ENCODE measurements around the gene SCAP. TPM values are rescaled to one million over a fixed set of nuclear protein-coding genes. Genes with fewer than 3 reads are reported as not detected.
A peak's percentile ranks its signal among the peaks of the same experiment; 100 is the strongest.

The SCAP gene
- total RNA-seq, 6 donors from 2014 or later: 65.7 to 134 (median 81.8) TPM

GRCh38 chr3:47411696-47412452, 63.9 kb downstream of the SCAP start:
- peak in 1 of 2 donors; percentile 76 for DNase-seq
- no peaks in the 10 kb centered on the region for H3K27me3 ChIP-seq
- H3K27ac ChIP-seq: no peak overlapping the region
- H3K36me3 ChIP-seq: peaks cover 44 to 96% (median 89%) of the 10 kb centered on the region in 4 donors
- ATAC-seq (ENCODE audit: low FRiP score in 2 of 2): no peak
- no peaks in the 10 kb centered on the region for H3K9me3 ChIP-seq
- WGBS, 2 donors: 92 to 96% methylated on average over 18 to 24 of the region's 24 CpGs
- H3K4me3 ChIP-seq: no peak overlapping the region
- TF ChIP-seq EP300 (IDR thresholded peaks at IDR 0.05): no peak
- TF ChIP-seq, protein P1, sequence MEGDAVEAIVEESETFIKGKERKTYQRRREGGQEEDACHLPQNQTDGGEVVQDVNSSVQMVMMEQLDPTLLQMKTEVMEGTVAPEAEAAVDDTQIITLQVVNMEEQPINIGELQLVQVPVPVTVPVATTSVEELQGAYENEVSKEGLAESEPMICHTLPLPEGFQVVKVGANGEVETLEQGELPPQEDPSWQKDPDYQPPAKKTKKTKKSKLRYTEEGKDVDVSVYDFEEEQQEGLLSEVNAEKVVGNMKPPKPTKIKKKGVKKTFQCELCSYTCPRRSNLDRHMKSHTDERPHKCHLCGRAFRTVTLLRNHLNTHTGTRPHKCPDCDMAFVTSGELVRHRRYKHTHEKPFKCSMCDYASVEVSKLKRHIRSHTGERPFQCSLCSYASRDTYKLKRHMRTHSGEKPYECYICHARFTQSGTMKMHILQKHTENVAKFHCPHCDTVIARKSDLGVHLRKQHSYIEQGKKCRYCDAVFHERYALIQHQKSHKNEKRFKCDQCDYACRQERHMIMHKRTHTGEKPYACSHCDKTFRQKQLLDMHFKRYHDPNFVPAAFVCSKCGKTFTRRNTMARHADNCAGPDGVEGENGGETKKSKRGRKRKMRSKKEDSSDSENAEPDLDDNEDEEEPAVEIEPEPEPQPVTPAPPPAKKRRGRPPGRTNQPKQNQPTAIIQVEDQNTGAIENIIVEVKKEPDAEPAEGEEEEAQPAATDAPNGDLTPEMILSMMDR (IDR thresholded peaks at IDR 0.05): no peak
- no peak for TF ChIP-seq POLR2A (IDR thresholded peaks at IDR 0.05)
- TF ChIP-seq POLR2AphosphoS5 (IDR thresholded peaks at IDR 0.05): no peak
- H3K4me1 ChIP-seq: no peaks in the 10 kb centered on the region

GRCh38 chr3:47410801-47411646, 64.7 kb downstream of the SCAP start:
- WGBS, 2 donors: 94 to 95% methylated on average over 10 to 20 of the region's 30 CpGs
- no peak for TF ChIP-seq POLR2AphosphoS5 (IDR thresholded peaks at IDR 0.05)
- TF ChIP-seq, protein P1 (IDR thresholded peaks at IDR 0.05): no peak
- no peak for TF ChIP-seq EP300 (IDR thresholded peaks at IDR 0.05)
- TF ChIP-seq POLR2A (IDR thresholded peaks at IDR 0.05): no peak
- Histone ChIP-seq H3K9me3 (no peaks in the 10 kb centered on the region), H3K27me3 (no peaks in the 10 kb centered on the region), H3K4me1 (peaks cover 0 to 7% (median 3%) of the 10 kb centered on the region in 4 donors), H3K4me3 (no peak overlapping the region), H3K36me3 (peaks cover 44 to 99% (median 94%) of the 10 kb centered on the region in 4 donors), H3K27ac (no peak overlapping the region)
- ATAC-seq (ENCODE audit: low FRiP score in 2 of 2) (no peak), DNase-seq (peak in 1 of 2 donors; percentile 80)

DNA sequence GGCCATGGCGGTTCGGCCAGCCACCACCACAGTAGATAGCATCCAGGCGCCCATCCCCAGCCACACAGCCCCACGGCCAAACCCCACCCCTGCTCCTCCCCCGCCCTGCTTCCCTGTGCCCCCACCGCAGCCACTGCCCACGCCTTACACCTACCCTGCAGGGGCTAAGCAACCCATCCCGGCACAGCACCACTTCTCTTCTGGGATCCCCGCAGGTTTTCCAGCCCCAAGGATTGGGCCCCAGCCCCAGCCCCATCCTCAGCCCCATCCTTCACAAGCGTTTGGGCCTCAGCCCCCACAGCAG, 65.4 kb downstream of the SCAP start:
- TF ChIP-seq, protein P1 (IDR thresholded peaks at IDR 0.05): no peak
- TF ChIP-seq POLR2A (IDR thresholded peaks at IDR 0.05) (no peak), POLR2AphosphoS5 (IDR thresholded peaks at IDR 0.05) (no peak), EP300 (IDR thresholded peaks at IDR 0.05) (no peak)
- Histone ChIP-seq H3K4me1 (peaks cover under 1 to 13% (median 7%) of the 10 kb centered on the region in 4 donors), H3K36me3 (peaks cover 44 to 98% (median 92%) of the 10 kb centered on the region in 4 donors), H3K27me3 (no peaks in the 10 kb centered on the region), H3K27ac (no peak overlapping the region), H3K9me3 (no peaks in the 10 kb centered on the region), H3K4me3 (no peak overlapping the region)
- WGBS, 2 donors: 65 to 83% methylated on average over 8 to 10 of the region's 10 CpGs
- DNase-seq (no peak), ATAC-seq (ENCODE audit: low FRiP score in 2 of 2) (no peak)

DNA sequence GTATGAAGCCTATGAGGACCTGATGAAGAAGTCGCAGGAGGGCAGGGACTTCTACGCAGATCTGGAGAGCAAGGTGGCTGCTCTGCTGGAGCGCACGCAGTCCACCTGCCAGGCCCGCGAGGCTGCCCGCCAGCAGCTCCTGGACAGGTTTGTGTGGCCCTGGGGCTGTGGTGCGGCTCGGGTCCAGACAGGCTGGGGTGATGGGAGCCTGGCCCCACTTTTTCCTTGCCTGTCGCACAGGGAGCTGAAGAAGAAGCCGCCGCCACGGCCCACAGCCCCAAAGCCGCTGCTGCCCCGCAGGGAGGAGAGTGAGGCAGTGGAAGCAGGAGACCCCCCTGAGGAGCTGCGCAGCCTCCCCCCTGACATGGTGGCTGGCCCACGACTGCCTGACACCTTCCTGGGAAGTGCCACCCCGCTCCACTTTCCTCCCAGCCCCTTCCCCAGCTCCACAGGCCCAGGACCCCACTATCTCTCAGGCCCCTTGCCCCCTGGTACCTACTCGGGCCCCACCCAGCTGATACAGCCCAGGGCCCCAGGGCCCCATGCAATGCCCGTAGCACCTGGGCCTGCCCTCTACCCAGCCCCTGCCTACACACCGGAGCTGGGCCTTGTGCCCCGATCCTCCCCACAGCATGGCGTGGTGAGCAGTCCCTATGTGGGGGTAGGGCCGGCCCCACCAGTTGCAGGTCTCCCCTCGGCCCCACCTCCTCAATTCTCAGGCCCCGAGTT, 65.9 kb downstream of the SCAP start:
- peak in 1 of 2 donors; percentile 73 for DNase-seq
- H3K27me3 ChIP-seq: no peaks in the 10 kb centered on the region
- no peak overlapping the region for H3K4me3 ChIP-seq
- no peaks in the 10 kb centered on the region for H3K9me3 ChIP-seq
- H3K36me3 ChIP-seq: peaks cover 44 to 93% (median 87%) of the 10 kb centered on the region in 4 donors
- 90 to 94% methylated on average over 15 to 26 of the region's 26 CpGs for WGBS, 2 donors
- TF ChIP-seq, protein P1 (IDR thresholded peaks at IDR 0.05): no peak
- TF ChIP-seq POLR2AphosphoS5 (IDR thresholded peaks at IDR 0.05) (no peak), EP300 (IDR thresholded peaks at IDR 0.05) (no peak)
- H3K27ac ChIP-seq: no peak overlapping the region
- peaks cover 5 to 18% (median 12%) of the 10 kb centered on the region in 4 donors for H3K4me1 ChIP-seq
- ATAC-seq (ENCODE audit: low FRiP score in 2 of 2): no peak
